Liver (tissue), 9 donors: ENCODE data around the gene MFAP5. TPM values are rescaled to one million over a fixed set of nuclear protein-coding genes. Genes with fewer than 3 reads are reported as not detected.
"Not testable (repeated sequence)": the region's sequence is repeated elsewhere in the genome, so short reads cannot be mapped to it uniquely, and the experiment has no call there.

Source experiments
- DNase-seq: peaks from one replicate; pipeline ENCODE4 v3.0.0-alpha.2; 2017; ENCODE audit warnings: low spot score
- H3K27ac ChIP-seq, 2 donors: one replicate each; pipeline ENCODE4 v1.7.0; 2013; ENCODE audit warnings: inconsistent platforms in 2 of 2, low read length in 2 of 2, control low read depth in 1 of 2, low read depth in 1 of 2, mild to moderate bottlenecking in 1 of 2
- H3K27me3 ChIP-seq, 4 donors: one replicate each; pipeline versions ENCODE4 v1.6.1 to v1.7.0; 2013; ENCODE audit warnings: low read length in 3 of 4, inconsistent platforms in 1 of 4, mild to moderate bottlenecking in 1 of 4, moderate library complexity in 1 of 4; ENCODE audit not compliant: control insufficient read depth in 4 of 4, insufficient read depth in 4 of 4
- H3K36me3 ChIP-seq, 4 donors: one replicate each; pipeline versions ENCODE4 v1.6.1 to v1.7.0; 2013; ENCODE audit warnings: low read length in 3 of 4, mild to moderate bottlenecking in 3 of 4, low read depth in 1 of 4, moderate library complexity in 1 of 4; ENCODE audit not compliant: control insufficient read depth in 4 of 4, insufficient read depth in 3 of 4
- H3K4me1 ChIP-seq, 4 donors: one replicate each; pipeline versions ENCODE4 v1.6.1 to v1.7.0; 2013; ENCODE audit warnings: low read length in 3 of 4, mild to moderate bottlenecking in 3 of 4, moderate library complexity in 1 of 4; ENCODE audit not compliant: control insufficient read depth in 4 of 4, insufficient read depth in 4 of 4
- H3K4me3 ChIP-seq, 3 donors: one replicate each; pipeline versions ENCODE4 v1.6.1 to v1.7.0; 2013; ENCODE audit warnings: low read length in 3 of 3, control low read depth in 1 of 3, low read depth in 1 of 3, mild to moderate bottlenecking in 1 of 3
- H3K9ac ChIP-seq, 2 donors: one replicate each; pipeline ENCODE4 v1.7.0; 2013; ENCODE audit warnings: low read length in 2 of 2, mild to moderate bottlenecking in 2 of 2, moderate library complexity in 2 of 2, control low read depth in 1 of 2, low read depth in 1 of 2
- H3K9me3 ChIP-seq, 4 donors: one replicate each; pipeline versions ENCODE4 v1.6.1 to v1.7.0; 2013; ENCODE audit warnings: low read length in 3 of 4; ENCODE audit not compliant: control insufficient read depth in 4 of 4
- EGR1 ChIP-seq, 2 donors: IDR thresholded peaks; 2 replicates each; pipeline ENCODE4 v1.6.1; 2016 to 2018; ENCODE audit warnings: antibody characterized with exemption in 2 of 2, low read depth in 2 of 2
- FOXA1 ChIP-seq: IDR thresholded peaks from 2 replicates; pipeline ENCODE4 v1.6.1; 2016; ENCODE audit warnings: antibody characterized with exemption
- FOXA2 ChIP-seq: IDR thresholded peaks from 2 replicates; pipeline ENCODE4 v1.6.1; 2016; ENCODE audit warnings: antibody characterized with exemption
- GABPA ChIP-seq, 2 donors: IDR thresholded peaks in 1 of 2; conservative IDR thresholded peaks in 1 of 2; 2 replicates each; pipeline ENCODE4 v1.6.1; 2016; ENCODE audit warnings: antibody characterized with exemption in 2 of 2, mild to moderate bottlenecking in 1 of 2, moderate library complexity in 1 of 2
- HNF4A ChIP-seq, 2 donors: conservative IDR thresholded peaks; 2 replicates each; pipeline ENCODE4 v1.6.1; 2016; ENCODE audit warnings: antibody characterized with exemption in 2 of 2, mild to moderate bottlenecking in 2 of 2
- JUND ChIP-seq, 2 donors: IDR thresholded peaks; 2 replicates each; pipeline ENCODE4 v1.6.1; 2016; ENCODE audit warnings: antibody characterized with exemption in 2 of 2
- NR2F2 ChIP-seq: IDR thresholded peaks from 2 replicates; pipeline ENCODE4 v1.6.1; 2016; ENCODE audit warnings: antibody characterized with exemption
- RXRA ChIP-seq, 2 donors: IDR thresholded peaks; 2 replicates each; pipeline ENCODE4 v1.6.1; 2017 to 2018; ENCODE audit warnings: antibody characterized with exemption in 2 of 2, mild to moderate bottlenecking in 1 of 2
- SP1 ChIP-seq: IDR thresholded peaks from 2 replicates; pipeline ENCODE4 v1.6.1; 2018; ENCODE audit warnings: antibody characterized with exemption, mild to moderate bottlenecking
- TAF1 ChIP-seq: conservative IDR thresholded peaks from 2 replicates; pipeline ENCODE4 v1.6.1; 2016; ENCODE audit warnings: antibody characterized with exemption, mild to moderate bottlenecking
- YY1 ChIP-seq: IDR thresholded peaks from 2 replicates; pipeline ENCODE4 v1.6.1; 2016; ENCODE audit warnings: antibody characterized with exemption, mild to moderate bottlenecking
- WGBS: extraction: QIAGEN DNeasy Blood & Tissue Kit; methylation state at CpG from one replicate; pipeline ENCODE4 v1.1.7; 2013; 5-methylcytosine and 5-hydroxymethylcytosine counted together
- polyA plus RNA-seq, 2 donors: library from polyadenylated mRNA; stranded (reverse) in 1 of 2; unstranded in 1 of 2; fragments of 200-250 nt in 1 of 2; fragments of >200 nt in 1 of 2; fragmentation: Nextera tagmentation in 1 of 2; extraction: Ambion mirVana in 1 of 2; gene quantifications; one replicate each; pipeline versions ENCODE4 v1.2.1 to v1.2.3, GENCODE V29; 2013 to 2015
- total RNA-seq, 2 donors: library from RNA; depleted of rRNA; stranded (reverse); fragments of >200 nt; gene quantifications; one replicate each; pipeline ENCODE4 v1.2.3, GENCODE V29; 2014
- TF ChIP-seq, protein P1 (sequence below): fragments of 150-350 bp; IDR thresholded peaks from 2 replicates; pipeline ENCODE4 v1.5.1; 2017; ENCODE audit warnings: improper control_type of control experiment, low read depth, low read length; ENCODE audit not compliant: missing input control
- TF ChIP-seq, protein P2 (sequence below): IDR thresholded peaks from 2 replicates; pipeline ENCODE4 v1.6.1; 2016; ENCODE audit warnings: antibody characterized with exemption, mild to moderate bottlenecking
- TF ChIP-seq, protein P3 (sequence below): IDR thresholded peaks from 2 replicates; pipeline ENCODE4 v1.6.1; 2016; ENCODE audit warnings: antibody characterized with exemption
- donor health status: healthy.
- donor health status: healthy.
- donor health status: healthy.
- donor health status: healthy.
- donor health status: healthy.

MFAP5 gene
- total and polyA plus RNA-seq, 4 donors: 0.20 to 0.42 TPM; not detected in 2

GRCh38 chr12:8628731-8629130, 33.9 kb downstream of the MFAP5 start:
- Histone ChIP-seq H3K27ac (no peak overlapping the region), H3K4me1 (no peaks in the 10 kb centered on the region), H3K36me3 (no peaks in the 10 kb centered on the region), H3K9ac (no peak overlapping the region), H3K27me3 (no peaks in the 10 kb centered on the region), H3K4me3 (no peak overlapping the region), H3K9me3 (no peaks in the 10 kb centered on the region)
- TF ChIP-seq HNF4A (conservative IDR thresholded peaks at IDR 0.05): no peak
- no peak for TF ChIP-seq YY1
- TF ChIP-seq TAF1: no peak
- no peak for TF ChIP-seq JUND (IDR thresholded peaks at IDR 0.05)
- TF ChIP-seq NR2F2: no peak
- no peak for TF ChIP-seq GABPA (IDR thresholded peaks at IDR 0.05 in 1 of 2, conservative IDR thresholded peaks at IDR 0.05 in 1 of 2)
- no peak for TF ChIP-seq FOXA1
- TF ChIP-seq SP1: no peak
- TF ChIP-seq, protein P1, sequence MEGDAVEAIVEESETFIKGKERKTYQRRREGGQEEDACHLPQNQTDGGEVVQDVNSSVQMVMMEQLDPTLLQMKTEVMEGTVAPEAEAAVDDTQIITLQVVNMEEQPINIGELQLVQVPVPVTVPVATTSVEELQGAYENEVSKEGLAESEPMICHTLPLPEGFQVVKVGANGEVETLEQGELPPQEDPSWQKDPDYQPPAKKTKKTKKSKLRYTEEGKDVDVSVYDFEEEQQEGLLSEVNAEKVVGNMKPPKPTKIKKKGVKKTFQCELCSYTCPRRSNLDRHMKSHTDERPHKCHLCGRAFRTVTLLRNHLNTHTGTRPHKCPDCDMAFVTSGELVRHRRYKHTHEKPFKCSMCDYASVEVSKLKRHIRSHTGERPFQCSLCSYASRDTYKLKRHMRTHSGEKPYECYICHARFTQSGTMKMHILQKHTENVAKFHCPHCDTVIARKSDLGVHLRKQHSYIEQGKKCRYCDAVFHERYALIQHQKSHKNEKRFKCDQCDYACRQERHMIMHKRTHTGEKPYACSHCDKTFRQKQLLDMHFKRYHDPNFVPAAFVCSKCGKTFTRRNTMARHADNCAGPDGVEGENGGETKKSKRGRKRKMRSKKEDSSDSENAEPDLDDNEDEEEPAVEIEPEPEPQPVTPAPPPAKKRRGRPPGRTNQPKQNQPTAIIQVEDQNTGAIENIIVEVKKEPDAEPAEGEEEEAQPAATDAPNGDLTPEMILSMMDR: no peak
- TF ChIP-seq, protein P2, sequence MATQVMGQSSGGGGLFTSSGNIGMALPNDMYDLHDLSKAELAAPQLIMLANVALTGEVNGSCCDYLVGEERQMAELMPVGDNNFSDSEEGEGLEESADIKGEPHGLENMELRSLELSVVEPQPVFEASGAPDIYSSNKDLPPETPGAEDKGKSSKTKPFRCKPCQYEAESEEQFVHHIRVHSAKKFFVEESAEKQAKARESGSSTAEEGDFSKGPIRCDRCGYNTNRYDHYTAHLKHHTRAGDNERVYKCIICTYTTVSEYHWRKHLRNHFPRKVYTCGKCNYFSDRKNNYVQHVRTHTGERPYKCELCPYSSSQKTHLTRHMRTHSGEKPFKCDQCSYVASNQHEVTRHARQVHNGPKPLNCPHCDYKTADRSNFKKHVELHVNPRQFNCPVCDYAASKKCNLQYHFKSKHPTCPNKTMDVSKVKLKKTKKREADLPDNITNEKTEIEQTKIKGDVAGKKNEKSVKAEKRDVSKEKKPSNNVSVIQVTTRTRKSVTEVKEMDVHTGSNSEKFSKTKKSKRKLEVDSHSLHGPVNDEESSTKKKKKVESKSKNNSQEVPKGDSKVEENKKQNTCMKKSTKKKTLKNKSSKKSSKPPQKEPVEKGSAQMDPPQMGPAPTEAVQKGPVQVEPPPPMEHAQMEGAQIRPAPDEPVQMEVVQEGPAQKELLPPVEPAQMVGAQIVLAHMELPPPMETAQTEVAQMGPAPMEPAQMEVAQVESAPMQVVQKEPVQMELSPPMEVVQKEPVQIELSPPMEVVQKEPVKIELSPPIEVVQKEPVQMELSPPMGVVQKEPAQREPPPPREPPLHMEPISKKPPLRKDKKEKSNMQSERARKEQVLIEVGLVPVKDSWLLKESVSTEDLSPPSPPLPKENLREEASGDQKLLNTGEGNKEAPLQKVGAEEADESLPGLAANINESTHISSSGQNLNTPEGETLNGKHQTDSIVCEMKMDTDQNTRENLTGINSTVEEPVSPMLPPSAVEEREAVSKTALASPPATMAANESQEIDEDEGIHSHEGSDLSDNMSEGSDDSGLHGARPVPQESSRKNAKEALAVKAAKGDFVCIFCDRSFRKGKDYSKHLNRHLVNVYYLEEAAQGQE: no peak
- WGBS: 85% methylated on average over 3 of the region's 3 CpGs
- DNase-seq: no peak

GRCh38 chr12:8624750-8625149, 37.9 kb downstream of the MFAP5 start:
- not testable (repeated sequence) for H3K4me1 ChIP-seq, H3K36me3 ChIP-seq
- WGBS: 97% methylated on average over 25 of the region's 26 CpGs

DNA sequence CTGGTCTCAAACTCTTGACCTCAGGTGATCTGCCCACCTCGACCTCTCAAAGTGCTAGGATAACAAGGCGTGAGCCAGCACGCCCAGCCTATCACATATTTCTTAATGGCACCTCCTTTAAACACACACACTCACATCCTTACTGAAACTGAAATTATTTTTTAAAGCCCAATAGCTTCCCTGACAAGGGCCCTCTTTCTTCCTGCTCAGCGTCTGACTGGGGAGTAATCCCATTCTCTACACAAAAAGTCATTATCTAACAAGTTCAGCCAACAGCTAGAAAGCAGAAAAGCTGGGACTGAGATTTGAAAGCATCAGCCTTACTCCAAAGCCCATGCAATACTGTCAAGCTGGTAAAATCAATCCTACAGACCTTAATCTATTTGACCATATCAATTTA, 40.0 kb downstream of the MFAP5 start:
- TF ChIP-seq, protein P3, sequence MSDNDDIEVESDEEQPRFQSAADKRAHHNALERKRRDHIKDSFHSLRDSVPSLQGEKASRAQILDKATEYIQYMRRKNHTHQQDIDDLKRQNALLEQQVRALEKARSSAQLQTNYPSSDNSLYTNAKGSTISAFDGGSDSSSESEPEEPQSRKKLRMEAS: no peak
- TF ChIP-seq RXRA (IDR thresholded peaks at IDR 0.05) (no peak), JUND (IDR thresholded peaks at IDR 0.05) (no peak), EGR1 (IDR thresholded peaks at IDR 0.05; ENCODE audit: low read depth in 2 of 2) (no peak), FOXA2 (no peak)
- Histone ChIP-seq H3K4me3 (no peak overlapping the region), H3K9ac (no peak overlapping the region), H3K4me1 (no peaks in the 10 kb centered on the region), H3K36me3 (no peaks in the 10 kb centered on the region), H3K27me3 (no peaks in the 10 kb centered on the region), H3K27ac (no peak overlapping the region), H3K9me3 (peaks cover 0 to 2% (median 0%) of the 10 kb centered on the region in 4 donors)
- 66% methylated on average over 4 of the region's 4 CpGs for WGBS
- DNase-seq: no peak

More at GRCh38 chr12:8624750-8625149, 37.9 kb downstream of the MFAP5 start:
- not testable (repeated sequence) for H3K4me3 ChIP-seq, H3K27ac ChIP-seq, H3K27me3 ChIP-seq, DNase-seq, H3K9me3 ChIP-seq, H3K9ac ChIP-seq
